HUDEP-2 (cell line): ENCODE data around the gene COX7A2.

ENCODE experiments used
- DNase-seq, 76 experiments: peaks; one replicate each; lab custom pipeline; 2025; ENCODE audit not compliant: unreplicated experiment in 76 of 76; lab: John Stamatoyannopoulos, UW

The COX7A2 gene

GRCh38 chr6:75222261-75222660, 21.3 kb downstream of the COX7A2 start:
- DNase-seq = no peak

- no peak for DNase-seq
Measured at GRCh38 chr6:75221116-75221515, 22.5 kb downstream of the COX7A2 start.

- no peak for DNase-seq
Measured at GRCh38 chr6:75220357-75220756, 23.2 kb downstream of the COX7A2 start.

- no peak for DNase-seq
Measured at GRCh38 chr6:75219263-75219662, 24.3 kb downstream of the COX7A2 start.

- DNase-seq = no peak
Measured at GRCh38 chr6:75217193-75217592, 26.4 kb downstream of the COX7A2 start.

- DNase-seq = no peak
Measured at GRCh38 chr6:75215291-75215690, 28.3 kb downstream of the COX7A2 start.

GRCh38 chr6:75213732-75214131, 29.9 kb downstream of the COX7A2 start:
- no peak for DNase-seq

GRCh38 chr6:75213112-75213511, 30.5 kb downstream of the COX7A2 start:
- no peak for DNase-seq

GRCh38 chr6:75211920-75212590, 31.5 kb downstream of the COX7A2 start:
- DNase-seq = no peak

GRCh38 chr6:75210885-75211739, 32.5 kb downstream of the COX7A2 start:
- peak in 37 of 76 experiments; percentile 3 to 69 (median 44) for DNase-seq

GRCh38 chr6:75209184-75209723, 34.3 kb downstream of the COX7A2 start:
- DNase-seq = no peak

- peak in 69 of 76 experiments; percentile 6 to 87 (median 60) for DNase-seq
Measured at GRCh38 chr6:75208298-75209183, 35.1 kb downstream of the COX7A2 start.

- no peak for DNase-seq
Measured at GRCh38 chr6:75206576-75207342, 36.8 kb downstream of the COX7A2 start.

- no peak for DNase-seq
Measured at GRCh38 chr6:75205776-75206575, 37.6 kb downstream of the COX7A2 start, which contains the start of gene COL12A1. TSS of gene COL12A1 (minus strand) at chr6:75206053. CDS start at chr6:75202792, 3,261 bp downstream.

GRCh38 chr6:75204959-75205775, 38.4 kb downstream of the COX7A2 start:
- peak in 7 of 76 experiments; percentile 8 to 36 (median 13) for DNase-seq

- DNase-seq = peak in 23 of 76 experiments; percentile 11 to 53 (median 28)
Measured at GRCh38 chr6:75204217-75204958, 39.2 kb downstream of the COX7A2 start.

- no peak for DNase-seq
Measured at GRCh38 chr6:75203721-75204120, 39.9 kb downstream of the COX7A2 start.
